Left hindlimb (tissue), 1 donor: Measurements from ENCODE around the gene ADAM19.
A peak's percentile ranks its signal among the peaks of the same experiment; 100 is the strongest.

ENCODE experiments used
- DNase-seq: peaks from one replicate; pipeline ENCODE4 v3.0.0-alpha.2; 2018

ADAM19 gene

DNA sequence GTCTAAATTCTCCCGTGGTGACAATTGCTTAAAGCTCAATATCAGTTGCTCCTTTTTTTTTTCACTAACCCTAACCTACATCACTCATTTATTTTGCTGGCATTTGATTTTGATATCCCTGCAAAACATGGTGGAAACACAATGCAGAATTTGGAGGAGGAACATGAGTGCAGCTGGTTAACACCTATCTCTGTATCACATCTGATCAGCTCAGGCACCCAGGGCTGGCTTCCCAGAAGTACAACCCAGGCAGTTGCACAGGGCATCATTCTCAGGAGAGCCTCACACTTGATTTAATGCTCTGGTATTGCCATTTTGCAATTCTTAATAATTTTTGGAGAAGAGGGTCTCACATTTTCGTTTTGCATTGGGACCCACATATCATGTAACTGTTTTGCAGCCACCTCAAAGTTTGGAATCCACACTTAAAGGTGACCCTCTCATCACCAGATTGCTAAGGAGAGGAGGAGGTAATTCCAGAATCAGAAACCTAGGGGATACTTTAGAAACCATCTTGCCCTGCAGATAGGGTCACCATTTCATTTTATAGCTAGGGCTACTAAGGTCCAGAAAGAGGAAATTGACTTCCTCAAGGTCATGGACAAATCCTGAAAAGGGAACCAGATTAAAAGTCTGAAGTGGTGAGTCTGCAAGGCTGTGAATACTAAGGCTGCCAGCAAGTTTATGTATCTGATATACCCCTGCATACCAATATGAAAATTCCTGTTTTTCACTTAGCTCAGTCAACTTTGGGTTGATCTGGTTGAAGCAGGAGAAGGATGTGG lies 19.3 kb upstream of the ADAM19 start:
- DNase-seq: no peak

DNA sequence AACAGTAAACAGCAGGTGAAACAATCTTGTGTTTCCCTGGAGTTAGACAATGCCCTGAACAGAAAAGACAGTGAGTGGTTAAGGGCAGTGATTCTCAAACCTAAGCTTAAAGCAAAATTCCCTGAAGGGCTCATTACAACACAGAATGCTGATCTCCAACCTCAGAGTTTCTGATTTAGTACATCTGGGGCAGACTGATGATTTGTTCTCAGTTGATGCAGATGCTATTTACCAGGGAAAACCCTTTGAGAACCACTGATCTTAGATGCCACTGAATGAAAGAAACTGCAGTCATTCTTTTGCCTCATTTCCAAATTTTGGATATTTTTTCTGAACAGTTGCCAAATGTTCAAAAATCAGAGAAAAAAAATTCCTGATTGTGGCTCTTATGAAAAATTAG lies 18.7 kb upstream of the ADAM19 start:
- DNase-seq: no peak

DNA sequence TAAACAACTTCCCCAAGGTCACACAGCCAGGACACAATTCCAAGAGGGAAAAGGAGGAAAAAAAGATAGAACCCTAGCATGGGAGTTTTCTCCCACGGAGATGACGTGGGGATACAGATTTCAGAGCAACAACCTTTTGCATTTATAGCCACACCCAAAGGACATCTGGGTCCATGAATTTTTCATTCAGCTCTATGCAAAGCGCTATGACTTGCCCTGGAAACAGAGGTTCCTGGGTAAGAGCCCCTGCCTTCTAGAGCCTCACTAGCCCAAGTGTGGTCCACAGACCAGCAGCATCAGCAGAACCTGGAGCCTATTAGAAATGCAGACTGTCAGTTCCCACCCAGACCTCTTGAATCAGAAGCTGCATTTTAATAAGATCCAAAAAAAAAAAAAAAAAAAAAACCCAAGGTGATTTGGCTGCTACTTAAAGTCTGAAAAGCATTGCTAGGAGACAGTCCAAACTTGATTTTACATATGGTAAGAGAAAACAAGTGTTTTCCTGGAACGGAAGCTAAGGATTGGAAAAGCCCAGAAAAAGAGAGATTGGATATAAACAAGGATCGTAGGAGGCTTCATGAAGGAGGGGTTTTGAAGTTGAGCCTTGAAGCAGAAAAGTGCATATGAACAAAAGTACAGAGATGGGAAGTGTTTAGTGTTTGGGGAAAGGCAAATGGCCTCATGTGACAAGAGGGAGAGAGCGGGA lies 17.6 kb upstream of the ADAM19 start:
- no peak for DNase-seq

DNA sequence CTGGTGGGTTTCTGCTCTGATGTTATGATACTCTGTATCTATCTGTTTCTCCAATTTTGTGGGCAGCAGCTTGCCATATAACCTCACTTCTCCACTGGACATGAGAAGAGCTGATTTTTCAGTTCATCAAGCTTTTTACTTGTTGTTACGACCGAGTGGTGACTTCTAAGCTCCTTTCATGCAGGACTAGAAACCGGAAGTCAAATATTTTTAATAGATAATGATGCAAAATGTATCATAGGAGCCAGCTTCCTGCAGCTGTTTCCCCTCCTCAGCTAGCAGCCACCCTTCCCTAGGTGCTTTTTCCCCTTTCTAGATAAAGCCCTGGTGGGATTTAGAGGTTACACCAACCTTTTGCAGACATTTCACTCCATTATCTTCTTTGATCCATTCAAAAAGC lies 17.0 kb upstream of the ADAM19 start:
- DNase-seq: no peak

DNA sequence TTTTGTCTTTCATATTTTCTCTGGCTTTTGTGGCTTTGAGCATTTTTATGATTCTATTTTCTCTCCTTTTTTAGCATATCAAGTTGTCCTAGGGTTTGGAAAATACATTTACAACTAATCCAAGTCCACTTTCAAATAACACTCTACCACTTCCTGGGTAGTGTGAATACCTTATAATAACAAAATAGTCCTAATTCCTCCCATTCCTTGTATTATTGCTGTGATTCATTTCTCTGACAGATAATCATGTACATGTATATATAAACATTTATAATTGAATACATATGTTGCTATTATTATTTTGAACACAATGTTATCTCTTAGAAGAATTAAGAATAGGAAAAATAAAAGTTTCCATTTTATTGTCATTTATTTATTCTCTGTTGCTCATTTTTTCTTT lies 14.9 kb upstream of the ADAM19 start:
- no peak for DNase-seq

DNA sequence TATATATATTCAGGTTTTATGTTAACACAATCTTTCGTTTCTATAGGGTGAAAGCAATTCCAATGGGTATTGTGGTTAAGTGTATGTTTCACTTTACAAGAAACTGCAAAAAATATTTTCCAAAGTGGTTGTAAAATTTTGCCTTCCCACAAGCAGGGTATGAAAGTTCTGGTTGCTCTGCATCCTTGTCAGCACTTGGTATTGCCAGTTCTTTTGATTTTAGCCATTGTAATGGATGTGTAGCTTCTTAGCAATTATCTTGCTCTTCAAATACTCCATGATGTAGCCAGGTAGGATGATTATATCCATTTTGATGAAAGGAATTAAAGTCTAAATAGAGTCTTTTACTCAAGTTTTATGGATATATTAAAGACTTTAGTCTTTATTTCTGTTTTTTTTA lies 9.1 kb upstream of the ADAM19 start:
- no peak for DNase-seq

DNA sequence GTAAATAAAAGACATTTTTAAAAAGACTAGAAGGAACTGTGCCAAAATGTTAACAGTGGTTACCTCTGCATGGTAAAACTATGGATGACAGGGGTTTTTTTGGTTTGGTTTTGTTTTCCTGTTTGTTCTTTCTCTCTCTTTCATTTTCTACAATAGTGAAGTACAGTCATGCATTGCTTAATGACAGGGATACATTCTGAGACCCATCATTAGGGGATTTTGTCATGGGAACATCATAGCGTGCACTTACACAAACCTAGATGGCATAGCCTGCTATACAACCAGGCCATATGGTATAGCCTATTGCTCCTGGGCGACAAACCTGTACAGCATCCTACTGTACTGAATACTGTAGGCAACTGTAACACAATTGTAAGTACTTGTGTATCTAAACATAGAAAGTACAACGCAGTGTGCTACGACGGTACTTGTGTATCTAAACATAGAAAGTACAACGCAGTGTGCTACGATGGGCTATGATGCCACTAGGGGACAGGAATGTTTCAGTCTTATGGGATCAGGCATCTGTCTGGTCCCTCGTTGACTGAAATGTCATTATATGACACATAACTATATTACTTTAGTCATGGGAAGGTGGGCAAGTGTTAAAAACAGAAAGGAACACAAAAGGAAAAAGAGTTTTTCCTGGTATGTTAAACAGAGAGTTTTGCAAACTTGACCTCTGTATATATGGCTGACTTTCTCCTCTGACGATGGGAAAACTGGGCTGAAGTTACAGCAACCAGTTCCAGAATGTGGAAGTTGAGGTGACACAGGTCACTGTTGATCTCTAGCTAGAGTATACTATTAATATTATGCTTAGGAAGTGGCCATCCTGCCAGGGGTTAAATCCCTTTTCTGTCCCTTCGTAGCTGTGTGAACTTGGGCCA lies 7.4 kb upstream of the ADAM19 start:
- no peak for DNase-seq

DNA sequence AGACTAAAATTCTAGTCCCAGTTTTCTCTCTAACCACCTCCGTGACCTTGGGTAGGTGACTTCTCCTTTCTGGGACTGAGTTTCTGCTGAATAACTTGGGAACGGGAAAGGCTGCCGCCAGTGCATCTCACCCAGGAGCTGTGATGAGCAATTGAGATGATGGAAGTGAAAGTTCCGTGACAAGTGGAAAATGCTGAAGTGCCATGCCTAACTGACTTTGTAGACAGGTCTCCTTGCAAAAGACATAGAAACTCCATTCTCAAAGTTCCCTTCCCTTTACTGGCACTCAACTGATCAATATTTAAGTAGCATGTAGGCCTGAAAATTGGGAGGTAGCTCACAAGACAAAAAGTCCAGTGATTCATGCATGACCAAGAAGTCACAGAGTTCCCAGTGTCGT lies 6.3 kb upstream of the ADAM19 start:
- no peak for DNase-seq

DNA sequence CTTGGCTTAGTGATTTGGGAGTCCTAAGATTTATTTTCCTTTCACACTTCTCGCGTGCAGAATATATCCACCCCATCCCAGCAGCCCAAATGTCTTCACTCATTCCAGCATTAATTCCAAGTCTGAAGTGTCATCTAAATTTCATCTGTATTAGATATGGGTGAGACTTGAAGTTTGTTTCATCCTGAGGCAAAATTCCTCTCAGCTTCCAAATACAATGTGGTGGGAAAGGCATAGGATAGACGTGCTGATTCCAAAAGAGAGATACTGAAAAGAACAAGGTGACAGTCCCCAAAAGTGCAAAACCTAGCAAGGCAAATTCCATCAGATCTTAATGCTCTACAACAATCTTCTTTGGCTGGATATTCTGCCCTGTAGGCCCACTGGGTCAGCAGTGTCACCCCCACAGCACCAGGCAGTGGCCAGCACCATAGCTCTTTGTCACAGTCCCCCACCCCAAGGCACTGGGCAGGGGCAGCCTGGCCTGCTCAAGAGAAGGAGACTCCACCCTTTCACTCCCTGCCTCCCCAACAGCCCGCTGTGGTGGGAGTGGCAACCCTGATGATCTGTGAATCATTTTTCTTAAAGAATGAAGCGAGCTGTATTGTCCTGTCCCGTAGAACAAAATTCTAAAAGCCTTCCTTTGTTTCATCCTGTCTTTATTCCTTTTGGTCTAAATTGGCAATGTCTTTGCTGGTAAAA lies 2.7 kb upstream of the ADAM19 start:
- DNase-seq: no peak

DNA sequence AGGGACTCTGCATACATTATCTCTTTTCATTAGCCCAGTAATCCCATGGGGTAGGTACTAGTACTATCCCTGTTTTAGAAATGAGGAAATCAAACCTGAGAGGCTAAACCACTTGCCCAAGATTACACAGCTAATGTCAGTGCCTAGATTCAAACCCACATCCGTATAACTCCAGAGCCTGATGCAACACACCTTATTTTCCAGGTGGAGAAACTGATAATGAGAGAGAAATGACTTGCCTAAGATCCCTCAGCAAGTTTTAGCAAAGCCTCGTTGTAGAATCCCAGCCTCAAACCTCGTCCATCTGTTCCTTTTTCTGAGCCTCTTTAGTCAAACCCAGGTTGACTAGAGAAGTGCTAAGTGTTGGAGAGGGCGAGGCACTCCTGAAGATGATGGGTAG lies 1.1 kb upstream of the ADAM19 start:
- DNase-seq: no peak

DNA sequence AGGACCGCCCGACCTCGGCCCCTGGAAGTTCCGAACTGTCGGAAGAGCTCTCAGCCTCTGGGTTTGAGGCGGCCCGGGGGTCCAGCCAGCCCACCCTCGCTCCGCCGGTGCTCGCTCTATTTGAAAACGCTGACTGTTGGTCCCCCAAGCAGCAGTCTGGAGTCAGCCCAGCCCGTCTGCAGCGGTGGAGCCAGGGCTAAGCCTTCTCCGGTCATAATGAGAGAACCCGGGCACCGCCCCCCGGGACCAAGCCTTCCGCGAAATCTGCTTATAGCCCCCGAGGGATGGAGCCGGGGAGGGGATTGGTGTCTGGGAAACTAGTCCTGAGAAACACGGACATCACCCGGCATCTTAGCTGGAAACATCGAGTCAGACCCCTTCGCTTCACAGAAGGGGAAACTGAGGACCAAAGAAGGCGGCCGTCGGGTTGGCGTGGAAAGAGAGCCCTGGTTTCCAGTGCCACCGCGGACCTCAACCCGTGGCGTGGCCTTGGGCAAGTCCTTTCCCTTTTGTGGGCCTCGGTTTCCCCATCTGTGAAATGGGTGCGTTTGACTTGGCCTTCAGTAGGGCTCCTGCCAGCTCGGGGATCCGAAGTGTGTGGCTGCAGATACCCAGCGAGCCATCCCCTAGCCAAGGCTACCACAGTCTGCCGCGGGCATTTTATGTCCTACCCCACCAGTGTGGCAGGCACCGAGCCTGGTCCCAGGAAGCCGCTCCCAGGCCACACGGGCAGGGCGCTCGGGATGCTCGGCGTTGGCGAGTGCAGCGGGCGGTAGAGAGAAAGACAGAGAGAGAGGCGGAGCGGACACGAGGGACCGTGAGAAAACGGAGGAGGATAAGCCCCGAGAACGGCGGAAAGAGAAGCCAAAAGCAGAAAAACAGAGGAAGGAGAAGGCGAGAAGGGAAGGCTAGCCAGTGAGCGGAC lies 857 bp downstream of the ADAM19 start:
- DNase-seq: peak; percentile 60

DNA sequence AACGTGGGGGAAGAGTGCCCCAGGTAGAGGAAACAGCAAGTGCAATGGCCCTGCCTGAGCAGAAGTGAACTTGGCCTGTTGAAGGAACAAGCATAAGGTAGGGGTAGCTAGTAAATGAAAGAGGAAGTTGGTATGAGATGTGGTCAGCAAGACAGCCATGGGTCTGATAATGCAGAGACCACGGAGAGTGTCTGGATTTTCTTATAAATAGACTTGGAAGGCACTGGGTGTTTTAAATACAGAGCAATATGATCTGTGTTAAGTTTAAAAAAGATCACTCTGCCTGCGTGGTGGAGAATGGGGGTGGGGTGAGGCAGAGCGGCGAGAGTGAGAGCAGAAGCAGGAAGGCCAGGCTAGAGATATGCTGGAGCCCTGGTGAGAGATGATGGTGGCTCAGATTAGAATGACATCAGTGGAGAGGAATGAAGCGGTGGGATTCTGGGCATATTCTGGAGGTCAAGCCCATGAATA lies 4.2 kb downstream of the ADAM19 start:
- no peak for DNase-seq

DNA sequence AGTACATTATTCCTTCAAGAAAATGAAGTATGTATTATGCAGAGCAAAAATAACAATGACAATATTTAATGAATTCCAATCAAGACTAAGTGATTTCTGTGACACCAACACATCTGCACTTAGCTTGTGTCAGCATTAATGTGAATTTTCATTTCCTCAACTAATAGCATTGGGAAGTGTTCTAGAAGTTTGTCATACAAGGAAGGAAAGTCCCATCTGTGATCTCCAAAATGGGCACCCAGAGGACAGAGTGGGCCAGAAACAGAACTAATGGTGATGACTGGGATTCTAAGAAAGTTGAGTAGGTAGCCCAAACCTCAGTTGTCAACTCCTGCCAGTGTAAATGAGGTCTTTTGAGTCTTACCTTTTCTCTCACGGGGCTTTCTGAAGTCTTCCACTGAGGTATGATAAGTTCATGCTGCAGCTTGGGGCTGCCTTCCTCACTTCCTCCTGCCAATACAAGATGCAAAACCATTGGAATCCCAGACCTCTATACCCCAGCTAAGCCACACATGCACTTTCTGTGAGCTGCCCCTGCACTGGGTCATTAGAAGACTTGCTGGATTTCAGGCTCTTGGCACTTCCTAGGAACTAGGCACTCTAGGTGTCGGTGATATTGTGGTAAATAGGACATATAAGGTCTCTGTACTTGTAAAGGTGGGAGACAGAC lies 4.9 kb downstream of the ADAM19 start:
- DNase-seq: no peak

DNA sequence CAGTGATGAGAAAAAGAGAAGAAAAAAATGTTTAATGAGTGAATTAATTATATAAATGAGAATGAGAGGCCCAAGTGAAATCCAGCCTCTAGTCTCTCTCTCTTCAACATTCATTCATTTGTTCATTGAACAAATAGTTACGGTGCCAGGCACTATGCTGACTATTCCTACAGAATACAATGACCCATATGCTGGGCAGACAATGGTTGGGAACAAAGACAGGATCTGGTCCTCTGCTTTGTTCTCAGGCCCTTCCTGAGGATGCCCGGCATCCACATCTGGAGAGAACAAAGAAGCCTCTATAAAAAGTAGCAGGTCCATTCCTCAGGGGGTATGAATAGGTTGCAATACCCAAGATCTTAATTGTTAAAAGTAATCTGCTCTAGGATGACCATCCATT lies 6.9 kb downstream of the ADAM19 start:
- no peak for DNase-seq

DNA sequence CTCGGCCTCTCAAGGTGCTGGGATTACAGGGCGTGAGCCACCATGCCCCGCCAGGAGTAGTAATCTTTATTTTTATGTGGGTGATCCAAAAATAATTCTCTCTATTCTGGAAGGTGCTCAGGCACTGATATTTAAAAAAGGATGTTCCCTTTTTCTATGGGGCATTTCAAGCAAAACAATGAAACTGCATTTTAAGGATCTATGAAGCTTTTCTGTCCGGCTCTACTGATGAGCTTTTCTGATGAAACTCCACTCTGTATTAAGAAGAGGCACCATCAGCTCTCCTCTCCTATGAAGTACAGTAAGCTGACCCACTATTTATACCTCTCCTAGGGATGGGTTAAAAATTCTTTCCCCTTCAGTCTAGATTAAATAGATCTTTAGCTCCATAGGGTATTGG lies 7.4 kb downstream of the ADAM19 start:
- DNase-seq: no peak

DNA sequence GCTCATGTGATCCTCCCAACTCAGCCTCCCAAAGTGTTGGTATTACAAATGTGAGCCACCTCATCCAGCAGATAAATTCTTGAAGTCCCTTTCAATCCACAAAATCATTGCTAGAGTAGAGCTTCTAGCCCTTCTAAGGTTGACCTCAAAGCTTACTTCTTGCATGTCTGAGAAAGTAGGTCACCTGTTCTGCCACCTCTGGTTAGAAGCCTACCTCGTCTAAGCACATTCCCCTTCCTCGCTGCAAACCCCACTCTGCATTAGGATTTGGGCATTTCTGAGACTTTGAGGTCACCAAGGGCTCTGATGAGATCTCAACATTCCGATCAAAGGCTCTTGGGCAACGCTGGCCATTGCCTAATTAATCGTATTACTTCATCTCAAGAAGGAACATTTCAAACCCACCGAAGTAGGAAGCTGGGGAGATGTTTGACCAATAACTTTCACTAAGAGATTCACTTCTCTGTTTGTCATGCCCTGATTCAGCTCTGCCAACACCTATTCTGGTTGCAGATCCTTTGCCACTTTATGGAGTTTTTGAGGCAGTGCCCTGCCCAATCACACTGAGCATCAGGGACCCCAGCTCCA lies 8.6 kb downstream of the ADAM19 start:
- DNase-seq: no peak

DNA sequence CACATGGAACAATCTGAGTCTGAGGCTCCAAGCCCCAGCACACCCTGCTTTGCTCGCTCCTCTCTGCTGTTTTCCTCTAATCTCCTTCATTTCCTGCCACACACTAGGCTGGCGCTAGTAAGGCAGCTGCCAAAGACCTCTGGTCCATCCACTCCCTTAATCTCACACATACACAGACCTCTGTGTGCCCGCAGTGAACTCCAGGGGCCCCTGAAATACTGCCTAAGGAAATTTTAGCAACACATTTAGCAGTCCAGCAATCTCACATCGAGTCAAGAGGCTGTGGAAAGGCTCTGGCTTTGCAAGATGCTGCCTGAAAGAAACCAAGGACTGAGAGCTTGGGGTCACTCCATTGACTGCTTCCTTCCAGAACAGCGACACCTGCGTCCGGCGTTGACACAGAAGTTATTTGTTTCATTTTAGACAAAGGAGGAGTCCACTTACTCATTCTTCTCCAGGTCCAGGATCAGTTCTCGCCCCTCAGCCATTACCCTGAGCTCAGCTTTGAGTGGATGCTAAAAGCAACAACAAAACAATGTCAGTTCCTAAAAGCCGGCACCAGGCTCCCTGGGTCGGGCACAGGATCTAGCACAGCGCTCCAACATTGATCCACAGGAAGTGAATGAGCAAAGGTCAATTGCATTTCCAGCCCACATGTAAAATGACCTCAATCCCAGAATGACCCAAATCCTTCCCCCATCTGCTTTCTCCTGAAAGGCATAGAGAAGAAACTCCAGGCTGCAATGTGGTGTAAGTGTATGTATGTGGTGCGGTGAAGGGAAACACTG lies 11.5 kb downstream of the ADAM19 start:
- DNase-seq: no peak

DNA sequence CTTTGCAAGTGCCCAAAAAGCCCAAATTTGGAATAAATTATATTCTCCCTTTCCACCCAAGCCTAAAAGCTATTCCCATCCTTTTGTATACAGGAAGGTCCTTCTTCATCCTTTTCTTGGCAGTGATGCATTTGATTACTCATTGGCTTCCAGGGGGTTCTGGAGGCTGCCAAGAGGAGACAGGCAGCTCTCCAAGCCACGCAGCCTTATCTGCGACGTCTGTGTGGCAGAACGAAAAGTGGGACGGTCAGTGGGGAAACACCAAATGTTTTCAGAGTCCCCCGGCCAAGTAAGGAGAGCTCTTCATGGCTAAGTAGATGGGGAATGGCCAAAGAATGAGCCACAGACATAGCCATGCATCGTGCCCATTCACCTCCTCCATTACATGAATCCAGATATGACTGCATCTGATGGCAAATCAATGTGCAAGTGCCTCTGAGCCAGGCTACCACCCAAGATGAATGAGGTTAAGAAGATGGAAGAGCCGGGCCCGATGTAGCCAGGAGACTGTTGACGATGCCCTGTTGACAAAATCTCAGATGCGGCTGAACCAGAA lies 12.1 kb downstream of the ADAM19 start:
- DNase-seq: no peak

DNA sequence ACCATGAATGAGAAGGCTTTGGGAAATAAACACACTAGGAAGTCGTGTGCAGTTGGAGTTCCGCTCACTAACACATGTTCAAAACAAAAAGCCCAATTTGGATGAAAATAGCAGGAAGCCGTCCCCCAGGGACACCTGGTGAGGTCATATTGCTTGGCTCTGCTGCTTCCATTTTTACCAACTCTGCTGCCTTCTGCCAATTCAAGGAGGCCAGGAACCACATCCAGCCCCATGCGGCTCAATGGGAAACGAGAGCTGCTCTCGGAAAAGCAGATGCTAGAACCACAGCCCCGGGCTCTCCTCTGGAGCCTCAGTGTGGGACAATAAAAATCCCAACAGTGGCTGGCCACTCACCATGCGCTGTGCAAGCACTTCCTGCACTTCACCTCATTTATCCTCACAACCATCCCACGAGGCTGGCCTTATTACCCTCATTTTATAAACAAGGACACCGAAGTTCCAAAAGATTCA lies 13.4 kb downstream of the ADAM19 start:
- DNase-seq: peak; percentile 80
